NCI-H82 treated with DMSO at 0.1 percent for 48 hours (cell line): ENCODE data around the gene IFT43.

Source experiments
- DNase-seq: peaks from one replicate; lab custom pipeline; 2025; ENCODE audit not compliant: unreplicated experiment; lab: John Stamatoyannopoulos, UW

The IFT43 gene

GRCh38 chr14:76011930-76012329 lies 26.4 kb downstream of the IFT43 start:
- no peak for DNase-seq

- no peak for DNase-seq
Measured at GRCh38 chr14:76012354-76012753, 26.8 kb downstream of the IFT43 start.

DNA sequence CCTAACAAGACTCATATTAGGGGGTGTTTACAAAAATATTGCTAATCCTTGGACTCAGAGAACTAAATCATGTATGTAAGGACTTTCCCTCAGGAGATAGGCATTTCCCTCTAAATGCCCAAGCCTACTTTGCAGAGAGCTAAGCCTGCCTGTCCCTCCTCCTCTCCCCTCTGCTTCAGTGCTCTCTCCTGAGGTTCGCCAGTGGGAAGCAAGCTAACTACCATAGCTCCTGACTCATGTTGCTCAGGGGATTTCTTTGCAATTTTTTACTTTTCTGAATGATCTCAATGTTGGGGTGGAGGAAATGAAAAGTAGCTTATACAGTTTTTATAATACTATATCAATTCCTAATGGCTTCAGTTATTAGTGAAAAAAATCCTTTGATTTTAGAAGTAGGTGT lies 29.6 kb downstream of the IFT43 start:
- DNase-seq = no peak

DNA sequence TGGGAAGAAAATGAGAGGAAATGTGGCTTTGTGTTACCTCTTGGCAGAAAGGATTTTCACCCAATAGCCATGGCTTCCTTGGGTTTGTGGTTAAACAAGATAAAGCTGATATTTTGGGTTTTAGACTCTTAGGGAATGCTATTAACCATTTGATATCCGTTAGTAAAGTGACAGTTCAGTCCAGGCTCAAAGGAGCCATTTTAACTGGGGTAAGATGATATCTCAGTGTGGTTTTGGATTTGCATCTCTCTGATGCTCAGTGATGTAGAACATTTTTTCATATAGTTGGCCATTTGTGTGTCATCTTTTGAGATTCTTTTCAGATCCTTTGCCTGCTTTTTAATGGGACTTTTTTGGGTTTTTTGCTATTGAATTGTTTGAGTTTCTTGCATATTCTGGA lies 30.1 kb downstream of the IFT43 start:
- DNase-seq = no peak

DNA sequence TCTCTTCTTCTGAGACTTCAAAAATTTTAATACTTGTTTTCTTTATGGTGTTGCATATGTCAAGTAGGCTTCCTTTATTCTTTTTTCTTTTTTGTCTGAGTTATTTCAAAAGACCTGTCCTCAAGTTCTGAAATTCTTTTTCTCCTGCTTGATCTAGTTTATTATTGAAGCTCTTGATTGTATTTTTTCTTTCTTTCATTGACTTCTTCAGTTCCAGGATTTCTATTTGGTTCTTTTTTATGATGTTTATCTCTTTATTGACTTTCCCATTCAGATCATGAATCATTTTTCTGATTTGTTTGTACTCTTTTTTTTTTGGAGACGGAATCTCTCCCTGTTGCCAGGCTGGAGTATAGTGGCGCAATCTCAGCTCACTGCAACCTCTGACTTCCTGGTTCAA lies 34.1 kb downstream of the IFT43 start:
- DNase-seq = no peak

DNA sequence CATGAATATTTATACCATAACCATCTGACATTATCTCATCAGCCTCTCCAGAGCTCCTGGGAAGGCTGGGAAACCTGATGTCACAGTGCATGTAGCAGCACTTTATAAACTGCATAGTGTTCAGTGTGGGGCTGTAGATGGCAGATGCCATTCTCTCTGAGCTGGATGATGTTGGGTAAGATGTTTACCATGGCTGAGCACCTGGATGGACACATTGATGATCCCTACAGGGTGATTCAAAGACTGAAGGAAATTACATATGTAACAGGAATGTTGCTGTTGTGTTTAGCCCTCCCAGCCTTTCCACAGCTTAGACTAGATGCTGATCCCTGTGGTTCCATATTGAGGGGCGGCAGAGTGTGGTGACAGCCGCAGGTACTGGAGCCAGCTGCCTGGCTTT lies 37.4 kb downstream of the IFT43 start:
- no peak for DNase-seq

DNA sequence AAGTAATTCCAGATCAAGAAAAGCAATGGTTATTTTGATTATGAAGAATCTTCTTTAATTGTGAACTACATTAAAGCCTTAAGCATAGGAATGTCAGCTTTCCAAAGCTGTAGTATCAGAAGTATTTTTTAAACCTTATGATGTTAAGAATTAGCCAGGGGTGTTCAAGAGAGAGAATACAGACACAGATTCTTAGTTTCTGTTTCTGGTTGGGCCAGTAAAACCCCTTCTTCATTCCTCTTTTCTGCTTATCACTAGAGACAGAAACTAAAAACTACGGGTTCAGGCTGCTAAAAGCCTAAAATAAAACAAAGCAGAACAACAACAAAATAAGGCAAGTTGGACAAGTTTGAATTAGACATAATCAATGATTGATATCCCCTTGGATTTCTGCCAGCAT lies 38.2 kb downstream of the IFT43 start:
- no peak for DNase-seq

DNA sequence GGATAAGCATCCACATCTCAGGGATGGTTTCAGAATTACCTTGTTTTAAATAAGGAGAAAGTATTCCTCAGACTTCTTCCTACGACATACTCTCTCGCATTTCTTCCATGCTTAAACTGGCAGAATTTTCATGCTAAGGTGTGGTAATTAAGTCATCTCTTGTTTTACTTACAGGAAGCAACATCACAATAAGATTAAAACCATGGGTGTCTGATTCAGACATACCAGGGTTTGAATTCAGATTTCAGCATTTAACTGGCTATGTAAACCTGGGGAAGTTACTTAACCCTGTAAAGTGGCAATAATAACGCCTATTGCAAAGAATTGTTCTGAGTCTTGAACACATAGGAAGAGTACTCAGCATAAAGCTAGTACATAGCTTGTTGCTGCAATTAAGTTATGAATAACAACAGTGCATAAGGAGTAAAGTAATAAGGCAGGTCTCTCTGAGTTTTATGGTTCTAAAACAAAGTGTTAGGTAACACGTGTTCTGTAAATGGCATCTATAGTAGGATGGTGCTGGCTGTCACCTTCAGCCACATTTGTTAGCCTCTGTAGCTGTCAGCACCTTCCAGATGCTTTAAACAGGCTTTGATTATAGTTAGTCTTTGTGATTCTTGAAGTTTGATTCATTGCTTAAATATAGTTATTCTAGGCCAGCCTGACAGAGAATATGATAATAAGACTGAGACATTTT lies 38.8 kb downstream of the IFT43 start:
- DNase-seq = no peak

- DNase-seq = no peak
Measured at GRCh38 chr14:76034566-76034965, 49.0 kb downstream of the IFT43 start.

DNA sequence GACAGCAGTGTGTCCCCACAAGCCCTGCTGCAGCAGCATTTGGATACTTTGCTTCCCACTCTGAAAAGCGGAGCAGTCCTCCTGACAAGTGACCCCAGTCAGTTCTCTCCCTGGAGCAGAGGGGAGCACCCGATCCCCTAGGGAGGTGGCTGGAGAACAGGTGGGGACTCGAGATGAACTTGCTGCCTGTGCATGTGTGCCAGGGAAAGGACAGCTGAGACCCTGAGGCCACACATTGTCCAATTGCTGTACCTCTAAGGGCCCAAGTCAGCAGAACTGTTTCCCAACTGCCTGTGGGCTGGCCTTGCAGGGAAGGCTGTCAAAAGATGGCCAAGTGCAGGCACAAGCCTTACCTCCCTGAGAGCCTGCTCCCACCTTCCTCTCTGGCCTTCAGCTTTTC lies 55.1 kb downstream of the IFT43 start:
- no peak for DNase-seq

DNA sequence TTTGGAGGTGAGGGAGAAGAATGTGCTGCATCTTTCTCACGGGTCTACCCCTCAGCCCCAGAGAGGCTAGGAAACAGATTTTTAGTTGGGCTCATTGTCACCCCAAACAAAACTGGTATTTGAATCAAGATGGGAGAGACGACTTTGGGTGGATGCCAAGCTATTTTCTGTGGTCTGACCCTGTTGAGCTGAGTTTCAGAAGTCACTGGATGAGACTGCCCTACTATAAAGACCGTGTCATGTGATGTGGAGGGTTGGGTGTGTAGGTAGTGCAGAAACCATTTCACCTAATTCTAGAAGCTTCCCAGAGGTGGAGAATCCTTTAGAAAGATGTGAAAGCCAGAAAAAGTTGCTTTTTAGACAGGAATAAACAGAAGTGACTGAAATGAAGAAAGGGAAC lies 60.2 kb downstream of the IFT43 start:
- DNase-seq = no peak

- no peak for DNase-seq
Measured at GRCh38 chr14:76050250-76050649, 64.7 kb downstream of the IFT43 start.

- no peak for DNase-seq
Measured at GRCh38 chr14:76050797-76051392, 65.3 kb downstream of the IFT43 start.

DNA sequence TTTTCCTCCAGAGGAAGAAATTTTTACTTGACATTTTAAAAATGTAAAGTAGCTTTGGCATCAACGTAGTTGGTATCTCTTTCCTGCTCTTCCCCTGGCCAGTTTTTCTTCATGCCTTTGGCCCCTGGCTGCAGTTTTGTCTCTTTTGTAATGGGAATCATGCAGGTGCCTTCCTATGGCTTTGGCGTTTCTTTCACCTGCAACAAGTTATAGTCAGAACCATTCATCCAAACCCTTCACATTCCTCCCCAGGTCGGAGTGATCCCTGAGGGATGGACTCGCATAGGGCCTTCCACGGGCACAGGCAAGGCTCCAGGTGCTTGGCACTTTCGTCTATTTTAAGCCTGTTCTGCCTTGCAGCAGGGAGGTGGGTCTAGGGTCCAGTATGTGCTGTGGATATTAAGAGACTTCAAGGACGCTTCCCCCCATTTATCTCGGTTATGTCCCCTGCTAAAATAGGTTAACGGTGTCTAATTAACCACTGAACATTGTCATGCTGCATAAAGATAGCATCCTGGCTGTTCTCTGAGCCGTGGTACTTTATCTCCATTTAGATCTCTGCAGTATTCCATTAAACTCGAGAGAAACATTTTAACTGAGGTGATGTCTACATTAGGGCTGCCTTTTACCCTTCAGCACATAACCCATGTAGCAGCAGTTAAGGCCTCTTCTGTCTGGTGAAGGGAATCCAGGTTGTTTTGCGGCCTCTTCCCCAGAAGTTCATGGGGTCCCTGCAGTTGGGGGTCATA lies 66.3 kb downstream of the IFT43 start:
- DNase-seq = no peak

GRCh38 chr14:76053572-76054355 lies 68.2 kb downstream of the IFT43 start:
- no peak for DNase-seq

DNA sequence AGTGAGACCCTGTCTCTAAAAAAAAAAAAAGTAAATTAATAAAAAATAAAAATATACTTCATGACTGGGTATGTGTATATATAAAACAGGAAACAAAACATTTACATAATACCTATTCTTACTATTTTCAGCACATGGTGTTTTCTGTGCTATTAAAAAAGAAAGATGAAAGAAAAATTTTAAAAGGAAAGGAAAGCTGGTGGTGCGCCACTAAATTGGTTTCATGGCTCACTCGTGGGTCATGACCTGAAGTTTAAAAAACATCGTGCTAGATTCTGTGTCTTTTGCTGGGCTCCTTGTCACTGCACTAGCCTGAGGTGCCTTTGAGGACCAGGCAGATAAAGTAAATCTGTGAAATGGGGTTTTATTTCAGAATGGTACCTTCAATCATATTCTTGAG lies 69.8 kb downstream of the IFT43 start:
- DNase-seq = no peak

GRCh38 chr14:76056128-76056527 lies 70.6 kb downstream of the IFT43 start:
- DNase-seq = no peak

DNA sequence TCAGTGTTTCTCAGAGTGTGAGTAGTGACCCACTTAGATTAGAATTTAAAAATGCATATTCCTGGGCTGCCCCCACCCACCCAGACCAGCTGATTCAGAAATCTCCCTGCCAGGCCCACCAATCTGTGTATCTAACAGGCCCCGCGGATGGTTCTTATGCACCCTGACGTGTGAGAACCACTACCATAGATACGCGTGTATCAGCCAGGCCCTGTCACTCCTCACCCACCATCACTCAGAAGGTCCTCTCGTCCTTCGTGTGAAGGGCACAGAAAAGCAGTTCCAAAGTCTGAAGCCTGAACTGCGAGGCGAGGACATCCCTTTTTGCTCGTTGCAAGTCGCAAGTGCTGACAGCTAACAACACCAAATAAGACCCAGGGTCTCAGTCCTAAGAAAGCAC lies 72.4 kb downstream of the IFT43 start:
- no peak for DNase-seq

GRCh38 chr14:76063327-76063726 lies 77.8 kb downstream of the IFT43 start:
- no peak for DNase-seq

GRCh38 chr14:76065519-76065918 lies 80.0 kb downstream of the IFT43 start:
- DNase-seq = no peak

DNA sequence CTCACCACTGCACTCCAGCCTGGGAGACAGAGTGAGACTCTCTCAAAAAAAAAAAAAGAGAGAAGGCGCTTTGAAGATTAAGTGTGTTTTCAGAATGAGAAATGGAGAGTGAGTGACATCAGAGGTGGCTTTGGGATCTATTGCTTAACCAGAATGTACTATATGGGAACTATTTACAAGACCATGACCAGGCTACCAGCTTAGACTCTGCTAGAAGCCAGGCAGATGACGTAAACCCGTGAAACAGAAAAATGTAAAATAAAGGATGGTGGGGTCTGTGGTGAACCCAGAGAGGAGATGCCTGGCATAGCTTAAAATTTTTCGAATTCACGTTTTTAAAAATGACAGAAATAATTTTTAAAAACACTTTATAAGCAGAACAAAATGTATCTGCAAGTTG lies 82.0 kb downstream of the IFT43 start:
- no peak for DNase-seq

DNA sequence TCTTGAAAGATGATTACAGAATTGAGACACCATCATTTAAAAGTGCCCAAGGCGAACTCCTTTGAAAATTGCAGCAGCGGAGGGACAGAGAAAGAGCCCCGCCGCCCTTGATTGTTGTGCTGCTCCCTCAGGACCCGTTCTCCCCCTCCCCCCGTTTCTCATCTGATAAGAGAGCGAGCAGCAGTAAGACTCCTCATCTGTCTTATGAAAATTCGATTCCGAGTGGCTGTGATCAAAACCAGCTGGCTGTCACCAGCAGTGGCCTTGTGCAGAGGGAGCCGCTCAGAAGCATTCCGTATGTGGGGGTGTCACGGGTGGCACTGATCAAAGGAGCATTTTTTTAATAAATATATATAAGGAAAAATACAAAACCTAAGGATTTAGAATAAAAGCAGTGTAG lies 88.2 kb downstream of the IFT43 start:
- no peak for DNase-seq
